ENCODE measurements around the gene PTPRD.

DNA sequence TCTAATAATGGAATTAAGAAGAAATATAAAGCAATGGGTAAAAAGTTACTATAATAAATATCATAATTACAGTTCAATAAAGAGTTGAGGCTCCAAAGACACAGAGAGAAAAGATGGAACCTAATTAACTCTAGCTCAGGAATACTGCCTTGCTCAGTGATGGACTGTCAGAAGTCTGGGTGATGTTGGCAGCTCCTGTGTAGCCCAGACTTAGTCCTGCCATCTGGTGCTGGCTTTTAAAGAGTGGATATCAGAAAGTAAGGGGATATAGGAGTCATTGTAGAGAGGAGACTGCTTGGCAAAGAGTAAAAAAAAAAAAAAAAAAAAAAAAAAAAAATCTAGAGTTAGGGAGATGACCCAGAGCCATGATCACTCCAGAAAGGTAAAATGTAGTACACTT is 2261.4 kb downstream of the PTPRD start:
- no peak for TF ChIP-seq SUZ12 (IDR thresholded peaks at IDR 0.05; ENCODE audit: extremely low read depth, insufficient read depth, insufficient read length)
- TF ChIP-seq ZNF274 (IDR thresholded peaks at IDR 0.05; ENCODE audit: low read depth, low read length): no peak
